ENCODE results near the gene TMEM108. TPM values are rescaled to one million over a fixed set of nuclear protein-coding genes. Genes with fewer than 3 reads are reported as not detected.

Gene TMEM108
- total RNA-seq, 1 experiment from 2014 or later, result not detected

GRCh38 chr3:133295944-133296917, 258.0 kb downstream of the TMEM108 start:
- ATAC-seq (no peak), DNase-seq (ENCODE audit: low read depth, low spot score) (no peak)
- H3K4me3 ChIP-seq (replicated peaks in 1 of 2; ENCODE audit: low read depth in 1 of 2, low read length in 2 of 2), result no peak overlapping the region
- POLR2A ChIA-PET, result no interaction called here
- RAD21 ChIA-PET (ENCODE audit: low non-redundant PET in 1 of 2, low total read pairs in 2 of 2, uncharacterized antibody in 2 of 2, unreplicated experiment in 2 of 2), result no interaction called here
- no TSS peak for BruUV-seq (replicated peaks)
- no peaks in the 10 kb centered on the region for H3K9me2 ChIP-seq (ENCODE audit: insufficient read depth)
- H3K27ac ChIP-seq (ENCODE audit: low read depth, low read length), result no peak overlapping the region
- intact Hi-C loops (cut with micrococcal nuclease), result no loop called here
- H3K36me3 ChIP-seq (ENCODE audit: control insufficient read depth in 1 of 2, insufficient read depth in 2 of 2, low read length in 2 of 2), result no peaks in the 10 kb centered on the region
- H4K20me1 ChIP-seq (ENCODE audit: insufficient read depth), result no peaks in the 10 kb centered on the region
- H3K4me1 ChIP-seq (ENCODE audit: control insufficient read depth in 1 of 2, insufficient read depth in 2 of 2, low read length in 2 of 2), result peaks cover 3 to 7% of the 10 kb centered on the region in 2 experiments; a peak in 3 of 4 replicates
- no peaks in the 10 kb centered on the region for H3K79me2 ChIP-seq (ENCODE audit: insufficient read depth, low read length)
- no peak for TF ChIP-seq CEBPB (IDR thresholded peaks at IDR 0.05; ENCODE audit: low read depth)
- TF ChIP-seq SRF (IDR thresholded peaks at IDR 0.05; ENCODE audit: low read depth), result no peak
- no peak for TF ChIP-seq CTCF (IDR thresholded peaks at IDR 0.05 in 2 of 3, conservative IDR thresholded peaks at IDR 0.05 in 1 of 3; ENCODE audit: borderline replicate concordance in 1 of 3, insufficient read depth in 1 of 3, low read depth in 2 of 3, low read length in 2 of 3)
- TF ChIP-seq JUND (IDR thresholded peaks at IDR 0.05), result no peak
- H3K4me2 ChIP-seq (ENCODE audit: low read length), result no peak overlapping the region
- CTCF ChIA-PET, result no interaction called here
- peaks cover 77% of the 10 kb centered on the region for H3K27me3 ChIP-seq (ENCODE audit: insufficient read depth, low read length)
- no peak overlapping the region for H2AFZ ChIP-seq (ENCODE audit: low read depth, low read length, poor library complexity, severe bottlenecking)
- no peaks in the 10 kb centered on the region for H3K9me3 ChIP-seq (ENCODE audit: control insufficient read depth in 1 of 2, insufficient read depth in 1 of 2, low read depth in 1 of 2, low read length in 2 of 2)
- H3K9ac ChIP-seq (ENCODE audit: low read length), result no peak overlapping the region

- CTCF ChIA-PET, result no interaction called here
- TF ChIP-seq RAD21 (IDR thresholded peaks at IDR 0.05; ENCODE audit: low read depth) (no peak), JUND (IDR thresholded peaks at IDR 0.05) (no peak), SRF (IDR thresholded peaks at IDR 0.05; ENCODE audit: low read depth) (no peak), POLR2A (IDR thresholded peaks at IDR 0.05; ENCODE audit: borderline replicate concordance, extremely low read depth, insufficient read depth, insufficient read length) (no peak), CBX3 (IDR thresholded peaks at IDR 0.05; ENCODE audit: low read depth) (no peak), ZFX (IDR thresholded peaks at IDR 0.05) (no peak), EZH2phosphoT487 (IDR thresholded peaks at IDR 0.05; ENCODE audit: borderline replicate concordance) (no peak), MAX (IDR thresholded peaks at IDR 0.05) (no peak), SP1 (IDR thresholded peaks at IDR 0.05; ENCODE audit: low read depth) (no peak), YY1 (IDR thresholded peaks at IDR 0.05; ENCODE audit: extremely low read depth, insufficient replicate concordance, low read depth, low read length) (no peak), EGR1 (IDR thresholded peaks at IDR 0.05; ENCODE audit: low read depth) (no peak), CTCF (IDR thresholded peaks at IDR 0.05 in 2 of 3, conservative IDR thresholded peaks at IDR 0.05 in 1 of 3; ENCODE audit: borderline replicate concordance in 1 of 3, insufficient read depth in 1 of 3, low read depth in 2 of 3, low read length in 2 of 3) (no peak), ELF1 (IDR thresholded peaks at IDR 0.05; ENCODE audit: borderline replicate concordance, low read depth) (no peak), POLR2AphosphoS5 (IDR thresholded peaks at IDR 0.05; ENCODE audit: low read depth, low read length) (no peak), SIN3A (IDR thresholded peaks at IDR 0.05; ENCODE audit: low read depth) (no peak)
These were observed 258.8 kb downstream of the TMEM108 start for GRCh38 chr3:133296981-133297380.

More at GRCh38 chr3:133296981-133297380, 258.8 kb downstream of the TMEM108 start:
- RAD21 ChIA-PET (ENCODE audit: low non-redundant PET in 1 of 2, low total read pairs in 2 of 2, uncharacterized antibody in 2 of 2, unreplicated experiment in 2 of 2), result no interaction called here
- Histone ChIP-seq H3K36me3 (ENCODE audit: control insufficient read depth in 1 of 2, insufficient read depth in 2 of 2, low read length in 2 of 2) (no peaks in the 10 kb centered on the region), H3K4me2 (ENCODE audit: low read length) (no peak overlapping the region), H3K27me3 (ENCODE audit: insufficient read depth, low read length) (peaks cover 75% of the 10 kb centered on the region), H3K9me3 (ENCODE audit: control insufficient read depth in 1 of 2, insufficient read depth in 1 of 2, low read depth in 1 of 2, low read length in 2 of 2) (no peaks in the 10 kb centered on the region), H3K4me1 (ENCODE audit: control insufficient read depth in 1 of 2, insufficient read depth in 2 of 2, low read length in 2 of 2) (peaks cover 3 to 7% of the 10 kb centered on the region in 2 experiments; a peak in 3 of 4 replicates), H2AFZ (ENCODE audit: low read depth, low read length, poor library complexity, severe bottlenecking) (no peak overlapping the region), H3K79me2 (ENCODE audit: insufficient read depth, low read length) (no peaks in the 10 kb centered on the region), H4K20me1 (ENCODE audit: insufficient read depth) (no peaks in the 10 kb centered on the region), H3K9ac (ENCODE audit: low read length) (no peak overlapping the region), H3K4me3 (replicated peaks in 1 of 2; ENCODE audit: low read depth in 1 of 2, low read length in 2 of 2) (no peak overlapping the region), H3K27ac (ENCODE audit: low read depth, low read length) (no peak overlapping the region), H3K9me2 (ENCODE audit: insufficient read depth) (no peaks in the 10 kb centered on the region)
- no peak for ATAC-seq
- POLR2A ChIA-PET, result no interaction called here
- DNase-seq (ENCODE audit: low read depth, low spot score), result no peak
- BruUV-seq (replicated peaks), result no TSS peak
- intact Hi-C loops (cut with micrococcal nuclease), result no loop called here
